HEK293 (cell line): Measurements from ENCODE around the gene FAM13B.

ENCODE experiments used
- ATF2 ChIP-seq: fragments of 450-650 bp; formaldehyde crosslinking; IDR thresholded peaks from 2 replicates; pipeline ENCODE4 v1.5.1; 2016; ENCODE audit warnings: missing biosample characterization, missing genetic modification characterization, low read depth
- CTCF ChIP-seq: fragments of 450-650 bp; formaldehyde crosslinking; IDR thresholded peaks from 2 replicates; pipeline ENCODE4 v1.5.1; 2016; ENCODE audit warnings: missing biosample characterization, missing genetic modification characterization
- KLF9 ChIP-seq: fragments of 450-650 bp; formaldehyde crosslinking; IDR thresholded peaks from 2 replicates; pipeline ENCODE4 v1.5.1; 2016; ENCODE audit warnings: missing biosample characterization, missing genetic modification characterization, low read depth
- PRDM10 ChIP-seq: fragments of 450-650 bp; formaldehyde crosslinking; IDR thresholded peaks from 2 replicates; pipeline ENCODE4 v1.5.1; 2016; ENCODE audit warnings: missing biosample characterization, missing genetic modification characterization
- REST ChIP-seq: fragments of 450-650 bp; formaldehyde crosslinking; IDR thresholded peaks from 2 replicates; pipeline ENCODE4 v1.5.1; 2016; ENCODE audit warnings: missing biosample characterization, missing genetic modification characterization
- SETDB1 ChIP-seq: IDR thresholded peaks from one replicate; pipeline ENCODE4 v1.6.1; 2017; ENCODE audit warnings: mild to moderate bottlenecking, low read length, moderate library complexity, mixed read lengths; ENCODE audit not compliant: insufficient read length
- ZBTB1 ChIP-seq: fragments of 450-650 bp; formaldehyde crosslinking; IDR thresholded peaks from 2 replicates; pipeline ENCODE4 v1.5.1; 2016; ENCODE audit warnings: missing biosample characterization, missing genetic modification characterization
- ZBTB11 ChIP-seq: fragments of 450-650 bp; formaldehyde crosslinking; conservative IDR thresholded peaks from 2 replicates; pipeline ENCODE4 v1.5.1; 2016; ENCODE audit warnings: low read depth, missing biosample characterization, missing genetic modification characterization
- ZNF514 ChIP-seq: fragments of 450-650 bp; formaldehyde crosslinking; IDR thresholded peaks from 2 replicates; pipeline ENCODE4 v1.5.1; 2016; ENCODE audit warnings: missing biosample characterization, missing genetic modification characterization
- ZNF529 ChIP-seq: fragments of 450-650 bp; formaldehyde crosslinking; IDR thresholded peaks from 2 replicates; pipeline ENCODE4 v1.5.1; 2017; ENCODE audit warnings: missing genetic modification characterization, missing biosample characterization; ENCODE audit not compliant: insufficient replicate concordance
- ZNF549 ChIP-seq: fragments of 450-650 bp; IDR thresholded peaks from 2 replicates; pipeline ENCODE4 v1.5.1; 2018; ENCODE audit warnings: missing biosample characterization, missing genetic modification characterization, mild to moderate bottlenecking, inconsistent platforms, moderate library complexity

GRCh38 chr5:138025285-138025684 is 7.6 kb downstream of the FAM13B start:
- no peak for TF ChIP-seq REST (tag by site-specific recombination)
- TF ChIP-seq ZBTB1 (tag by site-specific recombination) = no peak
- no peak for TF ChIP-seq CTCF (tag by site-specific recombination)
- no peak for TF ChIP-seq ZBTB11 (tag by site-specific recombination)
- no peak for TF ChIP-seq ZNF549 (tag by site-specific recombination)
- no peak for TF ChIP-seq ZNF529 (tag by site-specific recombination)
- TF ChIP-seq SETDB1 = no peak
- no peak for TF ChIP-seq ZNF514 (tag by site-specific recombination)
- no peak for TF ChIP-seq PRDM10
- no peak for TF ChIP-seq KLF9 (tag by site-specific recombination)
- TF ChIP-seq ATF2 (tag by site-specific recombination) = no peak
